GM11168 (cell line): ENCODE results near the gene POTEH.
"Not testable (repeated sequence)": the region's sequence is repeated elsewhere in the genome, so short reads cannot be mapped to it uniquely, and the experiment has no call there.

Source experiments
- in situ Hi-C: fragments of 300-500 bp; cut with MboI; formaldehyde crosslinking; loops from one replicate; pipeline ENCODE4 v1.12.0; 2022; ENCODE audit warnings: low sequenced_read_pairs; ENCODE audit not compliant: unreplicated experiment

The POTEH gene

DNA sequence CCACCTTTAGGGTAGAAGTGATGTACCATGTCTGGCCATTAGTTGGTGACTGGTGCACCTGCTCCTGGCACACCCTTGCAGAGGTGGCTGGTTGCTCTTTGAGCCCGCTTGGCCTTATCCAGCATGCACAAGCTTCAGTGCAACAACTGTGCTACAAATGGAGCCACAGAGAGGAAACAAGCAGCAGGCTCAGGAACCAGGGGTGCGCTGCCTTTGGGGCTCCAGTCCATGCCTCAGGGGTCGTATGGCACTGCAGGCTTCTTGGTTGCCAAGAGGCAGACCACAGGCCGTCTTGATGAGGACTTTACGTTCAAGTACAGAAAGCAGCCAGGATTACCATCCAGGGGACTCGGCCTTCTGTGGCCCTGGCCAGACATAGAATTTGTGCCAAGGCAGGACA, 44.6 kb downstream of the POTEH start:
- in situ Hi-C loops, result not testable (repeated sequence)

DNA sequence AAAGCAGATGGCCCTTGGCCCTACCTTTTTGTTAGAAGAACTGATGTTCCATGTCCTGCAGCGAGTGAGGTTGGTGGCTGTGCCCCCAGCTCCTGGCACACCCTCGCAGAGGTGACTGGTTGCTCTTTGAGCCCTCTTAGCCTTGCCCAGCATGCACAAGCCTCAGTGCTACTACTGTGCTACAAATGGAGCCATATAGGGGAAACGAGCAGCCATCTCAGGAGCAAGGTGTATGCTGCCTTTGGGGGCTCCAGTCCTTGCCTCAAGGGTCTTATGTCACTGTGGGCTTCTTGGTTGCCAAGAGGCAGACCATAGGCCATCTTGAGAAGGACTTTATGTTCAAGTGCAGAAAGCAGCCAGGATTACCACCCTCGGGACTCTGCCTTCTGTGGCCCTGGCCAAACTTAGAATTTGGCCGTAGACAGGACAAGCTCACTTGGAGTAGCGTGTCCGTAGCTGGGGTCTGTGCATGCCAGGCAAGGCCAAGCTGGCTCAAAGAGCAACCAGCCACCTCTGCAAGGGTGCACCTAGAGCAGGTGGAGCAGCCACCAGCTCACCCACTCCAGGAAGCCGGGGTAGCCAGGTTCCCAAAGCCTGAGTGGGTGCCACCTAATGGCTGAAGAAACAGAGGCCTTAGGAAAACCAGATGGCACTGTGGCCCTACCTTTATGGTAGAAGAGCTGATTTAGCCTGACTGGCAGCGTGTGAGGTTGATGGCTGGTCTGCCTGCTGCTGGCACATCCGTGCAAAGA, 48.5 kb downstream of the POTEH start:
- in situ Hi-C loops, result not testable (repeated sequence)

DNA sequence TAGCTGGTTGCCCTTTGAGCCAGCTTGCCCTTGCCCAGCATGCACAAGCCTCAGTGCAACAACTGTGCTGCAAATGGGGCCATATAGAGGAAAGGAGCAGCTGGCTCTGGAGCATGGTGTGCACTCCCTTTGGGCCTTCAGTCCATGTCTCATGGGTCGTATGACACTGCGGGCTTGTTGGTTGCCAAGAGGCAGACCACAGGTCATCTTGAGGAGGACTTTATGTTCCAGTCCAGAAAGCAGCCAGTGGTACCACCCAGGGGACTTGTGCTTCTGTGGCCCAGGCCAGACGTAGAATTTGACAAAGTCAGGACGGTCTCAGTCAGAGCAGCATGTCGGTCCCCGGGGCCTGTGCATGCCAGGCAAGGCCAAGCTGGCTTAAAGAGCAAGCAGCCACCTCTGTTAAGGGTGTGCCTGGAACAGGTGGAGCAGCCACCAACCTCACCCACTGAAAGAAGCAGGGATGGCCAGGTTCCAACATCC, 49.1 kb downstream of the POTEH start:
- in situ Hi-C loops, result not testable (repeated sequence)

DNA sequence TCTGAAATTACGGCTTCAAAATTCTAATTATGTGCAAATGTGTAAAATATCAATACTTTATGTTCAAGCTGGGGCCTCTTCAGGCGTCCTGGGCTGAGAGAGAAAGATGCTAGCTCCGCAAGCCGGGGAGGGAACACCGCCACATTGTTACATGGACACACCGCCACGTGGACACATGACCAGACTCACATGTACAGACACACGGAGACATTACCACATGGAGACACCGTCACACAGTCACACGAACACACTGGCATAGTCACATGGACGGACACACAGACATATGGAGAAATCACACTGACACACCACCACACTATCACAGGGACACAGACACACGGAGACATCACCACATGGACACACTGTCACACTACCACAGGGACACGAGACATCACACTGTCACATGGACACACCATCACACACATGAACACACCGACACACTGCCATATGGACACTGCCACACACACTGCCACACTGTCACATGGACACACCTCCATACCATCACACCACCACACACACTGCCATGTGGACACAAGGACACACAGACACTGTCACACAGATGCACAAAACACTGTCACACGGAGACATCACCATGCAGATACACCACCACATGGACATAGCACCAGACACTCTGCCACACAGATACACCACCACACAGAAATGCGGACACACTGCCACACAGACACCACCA, 58.0 kb downstream of the POTEH start:
- in situ Hi-C loops, result not testable (repeated sequence)

DNA sequence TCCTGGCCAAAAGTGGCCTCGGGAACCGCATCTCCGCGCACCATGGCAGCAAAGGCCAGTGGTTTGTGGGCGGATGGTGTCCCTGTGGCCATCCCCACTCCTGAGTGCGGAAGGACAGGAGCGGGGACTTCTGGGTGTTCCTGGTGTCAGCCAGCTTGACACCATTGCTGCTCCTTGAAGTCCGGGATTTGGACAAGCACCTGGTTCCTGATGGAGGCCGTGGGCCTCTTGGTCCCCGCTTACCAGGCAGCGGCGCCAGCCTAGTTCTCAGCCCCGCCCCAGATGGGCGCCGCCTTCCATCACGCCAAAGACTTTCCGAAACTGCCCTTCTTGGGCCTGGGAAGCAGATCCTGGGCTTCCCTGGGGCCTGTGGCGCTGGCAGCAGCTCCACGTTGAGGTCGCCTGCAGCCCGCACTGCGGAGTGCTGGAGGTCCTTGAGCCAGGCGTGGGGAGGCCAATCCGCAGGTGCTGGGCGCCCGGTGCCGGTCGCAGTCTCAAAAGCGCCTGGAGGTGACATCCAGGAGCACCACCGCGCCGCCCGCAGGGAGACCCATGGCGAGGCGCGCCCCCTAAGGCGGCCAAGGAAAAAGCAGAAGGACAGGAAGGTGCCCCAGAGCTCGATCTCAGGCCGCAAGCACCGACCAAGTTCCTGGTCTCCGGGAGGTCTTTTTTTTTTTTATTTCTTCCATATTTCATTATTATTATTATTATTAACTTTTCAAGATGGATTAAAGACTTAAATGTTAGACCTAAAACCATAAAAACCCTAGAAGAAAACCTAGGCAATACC, 59.5 kb downstream of the POTEH start:
- in situ Hi-C loops, result not testable (repeated sequence)

DNA sequence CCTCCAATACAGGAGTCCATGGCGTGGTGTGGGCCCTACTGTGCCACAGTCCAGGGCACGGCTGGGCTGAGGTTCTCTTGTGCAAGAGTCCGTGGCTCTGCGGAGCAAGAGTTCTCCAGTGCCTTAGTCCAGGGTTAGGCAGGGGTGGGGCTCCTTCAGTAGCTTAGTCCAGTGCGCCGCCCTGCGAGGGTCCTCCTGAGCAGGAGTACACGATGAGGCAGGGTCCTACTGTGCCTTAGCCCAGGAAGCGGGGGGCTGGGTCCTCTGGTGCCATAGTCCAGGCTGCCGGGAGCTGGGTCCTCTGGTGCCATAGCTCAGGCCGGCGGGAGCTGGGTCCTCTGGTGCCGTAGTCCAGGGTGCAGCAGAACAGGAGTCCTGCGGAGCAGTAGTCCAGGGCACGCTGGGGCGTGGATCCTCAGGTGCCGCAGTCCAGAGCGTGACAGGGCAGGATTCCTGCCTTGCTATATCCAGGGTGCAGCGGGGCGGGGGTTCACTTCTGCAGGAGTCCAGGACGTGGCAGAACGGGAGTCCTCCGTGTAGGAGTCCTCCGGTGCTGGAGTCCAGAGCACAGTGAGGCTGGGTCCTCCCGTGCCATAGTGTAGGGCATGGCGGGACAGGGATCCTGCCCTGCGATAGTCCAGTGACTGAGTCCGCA, 69.7 kb downstream of the POTEH start:
- in situ Hi-C loops, result not testable (repeated sequence)

DNA sequence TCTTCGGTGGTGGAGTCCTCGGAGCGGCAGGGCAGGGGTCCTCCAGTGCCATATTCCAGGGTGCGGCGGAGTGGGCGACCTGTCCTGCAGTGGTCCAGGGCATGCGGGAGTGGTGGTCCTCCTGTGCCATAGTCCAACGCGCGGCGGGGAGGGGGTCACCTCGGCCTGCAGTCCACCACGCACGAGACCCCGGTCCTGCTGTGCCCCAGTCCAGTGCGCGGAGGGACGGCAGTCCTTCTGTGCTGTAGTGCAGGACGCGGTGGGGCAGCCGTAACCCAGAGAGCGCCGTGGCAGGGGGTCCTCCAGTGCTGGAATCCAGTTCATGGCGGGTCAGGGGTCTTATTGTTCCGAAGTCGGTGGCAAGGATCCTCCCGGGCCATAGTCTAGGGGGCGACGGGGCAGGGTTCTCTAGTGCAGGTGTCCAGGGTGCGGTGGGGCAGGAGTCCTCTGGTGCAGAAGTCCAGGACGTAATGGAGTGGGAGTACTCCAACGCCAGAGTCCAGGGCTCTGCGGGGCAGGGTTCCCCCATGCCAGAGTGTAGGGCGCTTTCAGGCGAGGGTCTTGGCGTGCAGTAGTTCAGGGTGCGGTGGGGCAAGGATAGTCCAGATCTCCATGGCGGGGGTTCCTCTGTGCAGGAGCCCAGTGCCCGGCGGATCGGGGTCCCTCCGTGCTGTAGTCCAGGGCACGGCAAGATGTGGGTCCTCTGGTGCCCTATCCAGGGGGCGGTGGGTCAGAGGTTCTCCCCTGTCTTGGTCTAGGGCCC, 70.7 kb downstream of the POTEH start:
- in situ Hi-C loops, result not testable (repeated sequence)

DNA sequence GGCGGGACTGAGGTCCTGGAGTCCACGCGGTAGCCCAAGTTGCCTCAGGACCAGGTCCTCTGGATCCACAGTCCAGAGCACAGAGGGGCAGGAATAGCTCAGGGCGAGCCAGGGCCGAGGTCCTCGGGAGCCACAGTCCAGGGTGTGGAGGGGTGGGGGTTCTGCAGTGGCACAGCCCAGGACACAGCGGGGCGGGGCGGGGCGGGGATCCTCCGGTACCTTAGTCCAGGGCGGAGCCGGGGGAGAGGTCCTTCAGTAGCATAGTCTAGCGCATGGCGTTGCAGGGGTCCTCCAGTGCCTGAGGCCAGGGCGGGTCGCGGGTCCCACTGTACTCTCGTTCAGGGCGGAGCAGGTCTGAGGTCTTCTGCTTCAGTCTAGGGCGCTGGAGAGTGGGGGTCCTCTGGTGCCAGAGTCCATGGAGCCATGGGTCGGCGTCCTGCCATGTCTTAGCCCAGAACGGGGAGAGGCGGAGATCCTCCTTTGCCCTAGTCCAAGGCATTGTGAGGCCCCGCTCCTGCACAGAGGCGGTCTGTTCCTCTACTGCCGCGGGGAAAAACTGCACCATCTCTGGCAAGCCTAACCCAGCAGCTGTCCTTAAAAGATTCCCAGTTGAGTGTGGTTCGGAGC, 71.4 kb downstream of the POTEH start:
- in situ Hi-C loops, result not testable (repeated sequence)

DNA sequence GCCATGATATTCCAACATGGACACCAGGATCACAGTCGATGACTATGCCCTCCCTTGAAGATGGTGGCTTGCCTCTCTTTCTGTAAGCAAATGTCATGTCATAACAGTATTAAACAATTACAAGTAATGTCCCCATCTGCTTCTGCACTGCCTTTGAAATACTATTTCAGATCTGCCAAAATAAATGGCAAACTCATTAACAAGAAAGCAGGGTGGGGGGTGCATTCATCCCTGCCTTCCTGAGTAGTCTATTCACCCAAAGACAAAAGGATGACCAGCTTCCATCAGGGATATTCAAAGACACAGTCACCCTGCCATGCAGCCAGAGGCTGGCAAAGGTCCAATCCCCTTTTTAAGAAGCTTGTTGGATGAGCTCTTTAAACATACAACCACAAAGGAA, 73.7 kb downstream of the POTEH start:
- in situ Hi-C loops, result not testable (repeated sequence)
